Ovary (tissue), 3 donors: ENCODE measurements around the gene USP19.

ENCODE experiments used
- POLR2A ChIP-seq: fragments of 450-650 bp; IDR thresholded peaks from one replicate; pipeline ENCODE4 v1.6.1; 2017; ENCODE audit warnings: antibody characterized with exemption, mild to moderate bottlenecking, moderate library complexity
- TF ChIP-seq, protein P1 (sequence below), 3 donors: fragments of 450-650 bp in 2 of 3; fragments of 200-600 bp in 1 of 3; IDR thresholded peaks; one replicate each; pipeline versions ENCODE4 v1.5.1 to v1.8.0; 2016 to 2022; ENCODE audit warnings: antibody characterized with exemption in 3 of 3, mild to moderate bottlenecking in 1 of 3
- donor health status: DM: no; HTN: no; CAD: no.

DNA sequence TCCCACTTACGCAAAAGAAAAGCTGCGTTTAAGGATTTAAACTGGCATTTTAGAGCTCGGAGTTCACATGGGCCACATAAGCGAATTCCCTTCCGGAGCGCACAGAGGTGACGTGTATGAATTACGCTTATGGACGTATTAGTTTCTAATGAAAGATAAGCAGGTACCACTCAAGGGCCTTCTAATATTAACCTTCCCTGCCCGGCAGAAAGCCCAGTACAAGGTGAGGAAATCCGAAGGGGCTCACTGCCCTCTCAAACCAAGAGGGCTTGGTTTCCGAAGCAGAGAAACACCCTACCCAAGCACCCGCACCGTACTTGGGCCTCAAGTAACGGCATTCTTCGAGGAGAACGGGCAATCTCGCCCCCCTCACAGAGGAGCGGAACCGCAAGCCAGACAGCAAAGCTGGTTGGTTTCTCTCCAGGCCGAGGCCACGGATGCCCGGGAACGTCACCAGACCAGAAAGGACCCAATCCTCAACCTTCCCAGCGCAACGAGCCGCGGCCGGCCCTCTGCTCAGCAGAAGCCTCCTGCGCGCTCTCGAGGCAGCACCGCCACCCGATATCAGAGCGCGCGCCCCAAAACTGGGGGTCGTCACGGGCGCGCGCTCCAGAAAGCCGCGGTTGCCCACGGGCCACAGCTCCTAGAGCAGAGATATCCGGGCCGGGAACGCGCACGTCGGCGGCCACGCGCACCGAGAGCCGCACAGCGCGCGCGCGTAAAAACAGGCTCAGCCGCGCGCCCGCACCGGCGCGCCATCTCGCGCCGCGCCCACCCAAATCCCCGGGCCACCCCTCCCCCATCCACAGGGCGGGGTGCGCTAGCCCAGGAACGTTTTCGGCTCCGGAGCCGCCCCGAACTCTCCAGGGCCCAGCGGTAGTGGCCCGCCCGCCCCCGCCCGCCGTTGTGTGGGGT lies 27.4 kb downstream of the USP19 start:
- TF ChIP-seq, protein P1, sequence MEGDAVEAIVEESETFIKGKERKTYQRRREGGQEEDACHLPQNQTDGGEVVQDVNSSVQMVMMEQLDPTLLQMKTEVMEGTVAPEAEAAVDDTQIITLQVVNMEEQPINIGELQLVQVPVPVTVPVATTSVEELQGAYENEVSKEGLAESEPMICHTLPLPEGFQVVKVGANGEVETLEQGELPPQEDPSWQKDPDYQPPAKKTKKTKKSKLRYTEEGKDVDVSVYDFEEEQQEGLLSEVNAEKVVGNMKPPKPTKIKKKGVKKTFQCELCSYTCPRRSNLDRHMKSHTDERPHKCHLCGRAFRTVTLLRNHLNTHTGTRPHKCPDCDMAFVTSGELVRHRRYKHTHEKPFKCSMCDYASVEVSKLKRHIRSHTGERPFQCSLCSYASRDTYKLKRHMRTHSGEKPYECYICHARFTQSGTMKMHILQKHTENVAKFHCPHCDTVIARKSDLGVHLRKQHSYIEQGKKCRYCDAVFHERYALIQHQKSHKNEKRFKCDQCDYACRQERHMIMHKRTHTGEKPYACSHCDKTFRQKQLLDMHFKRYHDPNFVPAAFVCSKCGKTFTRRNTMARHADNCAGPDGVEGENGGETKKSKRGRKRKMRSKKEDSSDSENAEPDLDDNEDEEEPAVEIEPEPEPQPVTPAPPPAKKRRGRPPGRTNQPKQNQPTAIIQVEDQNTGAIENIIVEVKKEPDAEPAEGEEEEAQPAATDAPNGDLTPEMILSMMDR (IDR thresholded peaks at IDR 0.05): no peak
- TF ChIP-seq POLR2A: no peak
